GM10248 (cell line): Measurements from ENCODE around the gene SGSH.

ENCODE experiments used
- CTCF ChIA-PET: fragments of 300-600 bp; sonication (Branson Sonifier 250); formaldehyde crosslinking; extraction: SDS; loops from one replicate; lab custom pipeline; 2021; ENCODE audit warnings: antibody characterized with exemption; lab: Yijun Ruan, JAX
- POLR2A ChIA-PET: fragments of 350-650 bp; sonication (Branson Sonifier 250); formaldehyde crosslinking; extraction: SDS; loops from one replicate; lab custom pipeline; 2020; ENCODE audit warnings: antibody characterized with exemption; lab: Yijun Ruan, JAX
- DNase-seq: peaks from one replicate; pipeline ENCODE4 v3.0.0; 2012; ENCODE audit errors: extremely low spot score
- TF ChIP-seq, protein P1 (sequence below): IDR thresholded peaks from 2 replicates; pipeline ENCODE4 v1.5.1; 2012; ENCODE audit warnings: mild to moderate bottlenecking, low read depth; ENCODE audit errors: extremely low read depth, missing control alignments, control extremely low read depth

SGSH gene

DNA sequence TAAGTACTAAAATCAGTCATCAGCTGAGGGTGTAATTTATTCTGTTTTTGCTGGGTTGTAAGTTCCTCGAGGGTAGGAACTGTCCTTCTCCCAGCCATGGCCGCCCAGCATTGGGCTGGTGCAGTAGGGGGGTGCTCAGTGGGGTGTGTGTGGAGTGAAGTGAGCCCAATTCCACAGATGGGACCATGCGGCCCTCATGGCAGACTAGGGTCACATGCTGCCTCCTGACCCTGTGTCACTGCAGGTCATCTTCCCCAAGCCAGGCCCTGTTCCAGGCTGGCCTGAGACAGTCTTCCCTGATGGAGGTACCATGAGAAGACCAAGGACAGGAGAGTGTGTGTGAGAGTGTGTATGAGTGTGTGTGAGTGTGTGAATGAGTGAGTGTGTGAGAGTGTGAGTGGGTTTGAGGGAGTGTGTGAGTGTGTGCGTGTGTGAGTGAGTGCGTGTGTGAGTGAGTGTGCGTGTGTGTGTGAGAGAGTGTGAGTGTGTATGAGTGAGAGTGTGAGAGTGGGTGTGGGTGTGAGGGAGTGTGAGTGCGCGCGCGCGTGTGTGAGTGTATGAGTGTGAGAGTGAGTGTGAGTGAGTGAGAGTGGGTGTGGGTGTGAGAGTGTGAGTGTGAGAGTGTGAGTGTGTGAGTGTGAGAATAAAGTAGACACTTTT is 3.8 kb upstream of the SGSH start:
- TF ChIP-seq, protein P1, sequence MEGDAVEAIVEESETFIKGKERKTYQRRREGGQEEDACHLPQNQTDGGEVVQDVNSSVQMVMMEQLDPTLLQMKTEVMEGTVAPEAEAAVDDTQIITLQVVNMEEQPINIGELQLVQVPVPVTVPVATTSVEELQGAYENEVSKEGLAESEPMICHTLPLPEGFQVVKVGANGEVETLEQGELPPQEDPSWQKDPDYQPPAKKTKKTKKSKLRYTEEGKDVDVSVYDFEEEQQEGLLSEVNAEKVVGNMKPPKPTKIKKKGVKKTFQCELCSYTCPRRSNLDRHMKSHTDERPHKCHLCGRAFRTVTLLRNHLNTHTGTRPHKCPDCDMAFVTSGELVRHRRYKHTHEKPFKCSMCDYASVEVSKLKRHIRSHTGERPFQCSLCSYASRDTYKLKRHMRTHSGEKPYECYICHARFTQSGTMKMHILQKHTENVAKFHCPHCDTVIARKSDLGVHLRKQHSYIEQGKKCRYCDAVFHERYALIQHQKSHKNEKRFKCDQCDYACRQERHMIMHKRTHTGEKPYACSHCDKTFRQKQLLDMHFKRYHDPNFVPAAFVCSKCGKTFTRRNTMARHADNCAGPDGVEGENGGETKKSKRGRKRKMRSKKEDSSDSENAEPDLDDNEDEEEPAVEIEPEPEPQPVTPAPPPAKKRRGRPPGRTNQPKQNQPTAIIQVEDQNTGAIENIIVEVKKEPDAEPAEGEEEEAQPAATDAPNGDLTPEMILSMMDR, result no peak
- CTCF ChIA-PET, result no interaction called here
- no peak for DNase-seq
- POLR2A ChIA-PET, result no interaction called here

DNA sequence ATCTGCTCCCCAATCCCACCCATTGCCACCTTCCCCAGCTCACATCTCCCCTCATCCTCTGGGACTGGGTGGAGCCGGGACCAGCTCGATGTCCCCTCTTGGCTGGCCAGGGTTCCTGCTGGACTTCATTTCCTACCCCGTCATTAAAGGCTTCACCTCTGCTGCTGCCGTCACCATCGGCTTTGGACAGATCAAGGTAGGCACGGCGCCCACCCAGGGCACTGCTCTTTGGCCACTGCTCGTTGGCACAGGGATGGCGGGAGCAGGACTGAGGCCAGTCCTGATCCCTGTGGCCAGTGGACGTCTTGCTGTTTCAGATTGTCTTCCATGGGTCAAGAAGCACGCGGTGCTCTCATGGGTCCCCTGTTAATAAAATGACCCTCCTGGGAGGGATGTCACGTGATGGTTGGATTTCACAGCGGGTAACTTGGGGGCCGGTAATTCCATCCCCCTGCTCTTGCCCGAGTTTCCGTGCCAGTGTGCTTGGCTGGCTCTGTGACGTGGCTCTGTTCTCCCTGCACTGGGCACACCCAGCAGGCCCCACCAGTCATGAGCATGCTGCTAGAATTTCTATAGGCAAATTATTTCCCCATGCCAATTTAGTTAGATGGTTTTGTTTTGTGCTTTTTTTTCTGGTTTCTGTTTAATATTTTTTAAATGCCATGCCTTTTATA is 3.1 kb upstream of the SGSH start:
- ChIA-PET POLR2A (no interaction called here), CTCF (interaction anchor here (0.6 kb wide), 1 partner anchor 15 kb away, joined by 3 read pairs; no protein-coding TSS in a partner anchor)
- TF ChIP-seq, protein P1, result no peak
- DNase-seq, result no peak

DNA sequence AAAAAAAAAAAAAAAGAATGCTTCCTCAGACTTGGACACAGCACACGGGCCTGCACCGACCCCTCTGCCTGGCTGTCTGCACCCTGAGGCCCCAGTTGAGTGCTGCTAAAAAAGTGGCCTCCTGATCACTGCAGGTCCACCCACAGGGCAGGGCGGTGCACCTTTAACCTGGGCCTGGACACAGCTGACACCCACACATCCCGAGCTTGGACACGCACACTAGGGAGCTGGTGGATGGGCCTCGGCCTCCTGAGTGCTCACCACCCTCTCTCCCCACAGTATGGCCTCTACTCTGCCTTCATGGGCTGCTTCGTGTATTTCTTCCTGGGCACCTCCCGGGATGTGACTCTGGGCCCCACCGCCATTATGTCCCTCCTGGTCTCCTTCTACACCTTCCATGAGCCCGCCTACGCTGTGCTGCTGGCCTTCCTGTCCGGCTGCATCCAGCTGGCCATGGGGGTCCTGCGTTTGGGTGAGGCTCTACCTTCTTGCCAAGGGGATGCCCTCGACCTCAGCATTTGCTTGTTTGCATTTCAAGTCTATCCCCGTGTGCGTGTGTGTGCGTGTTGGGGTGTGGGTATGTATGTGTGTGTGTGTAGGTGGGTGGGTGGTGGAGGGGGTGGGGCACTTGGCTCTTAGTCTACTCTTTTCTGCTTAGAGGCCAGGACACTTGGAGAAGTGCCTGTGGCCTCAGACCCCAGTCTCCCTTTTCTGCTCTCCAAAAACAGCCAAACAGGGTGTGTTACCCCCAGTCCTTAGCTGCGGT is 2.4 kb upstream of the SGSH start:
- TF ChIP-seq, protein P1, result no peak
- ChIA-PET CTCF (interaction anchor here (0.6 kb wide), 1 partner anchor 14 kb away, joined by 3 read pairs; no protein-coding TSS in a partner anchor), POLR2A (interaction anchor here (0.7 kb wide), 1 partner anchor 22 kb away, joined by 4 read pairs; no protein-coding TSS in a partner anchor)
- DNase-seq, result no peak

DNA sequence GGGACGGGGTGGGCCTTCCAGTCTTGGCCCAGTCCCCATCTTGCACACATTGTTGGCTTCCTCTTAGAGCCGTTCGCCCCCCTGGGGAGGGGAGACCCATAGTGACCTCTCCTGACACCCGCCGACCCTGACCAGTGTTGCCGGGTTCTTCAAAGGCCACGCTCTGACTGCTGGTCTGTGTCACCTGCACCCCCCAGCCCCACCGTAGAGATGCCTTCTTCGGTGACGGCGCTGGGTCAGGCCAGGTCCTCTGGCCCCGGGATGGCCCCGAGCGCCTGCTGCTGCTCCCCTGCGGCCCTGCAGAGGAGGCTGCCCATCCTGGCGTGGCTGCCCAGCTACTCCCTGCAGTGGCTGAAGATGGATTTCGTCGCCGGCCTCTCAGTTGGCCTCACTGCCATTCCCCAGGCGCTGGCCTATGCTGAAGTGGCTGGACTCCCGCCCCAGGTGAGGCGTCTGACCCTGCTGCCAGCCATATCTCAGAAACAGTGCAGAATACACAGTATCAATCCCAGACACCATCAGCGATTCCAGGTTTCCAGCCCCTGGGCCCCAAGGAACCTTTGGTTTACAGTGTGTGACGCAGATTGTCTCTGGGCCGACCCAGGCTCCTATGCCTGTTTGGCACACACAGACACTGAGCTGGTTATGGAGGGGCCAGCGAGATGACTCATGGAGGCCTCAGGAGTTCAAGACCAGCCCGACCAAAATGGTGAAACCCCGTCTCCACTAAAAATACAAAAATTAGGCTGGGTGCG is 1.4 kb upstream of the SGSH start:
- no peak for DNase-seq
- ChIA-PET CTCF (no interaction called here), POLR2A (interaction anchor here (0.7 kb wide), 1 partner anchor 23 kb away, joined by 4 read pairs; no protein-coding TSS in a partner anchor)
- TF ChIP-seq, protein P1, result no peak

DNA sequence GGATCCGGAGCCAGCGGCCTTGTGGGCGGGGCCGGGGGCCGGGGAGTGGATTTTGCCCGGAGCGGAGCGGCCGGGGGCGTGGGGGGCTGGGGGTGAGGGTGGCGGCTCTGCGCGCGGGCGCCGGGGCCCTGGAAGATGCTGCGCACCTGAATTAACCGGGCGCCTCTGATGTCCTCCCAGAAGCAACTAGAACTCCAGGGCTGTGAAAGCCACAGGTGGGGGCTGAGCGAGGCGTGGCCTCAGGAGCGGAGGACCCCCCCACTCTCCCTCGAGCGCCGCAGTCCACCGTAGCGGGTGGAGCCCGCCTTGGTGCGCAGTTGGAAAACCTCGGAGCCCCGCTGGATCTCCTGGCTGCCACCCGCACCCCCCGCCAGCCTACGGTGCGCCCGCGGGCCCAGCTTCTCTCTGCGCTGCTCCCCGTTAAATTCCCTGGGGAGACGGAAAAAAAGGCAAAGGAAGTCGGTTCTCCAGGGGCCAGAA is 643 bp upstream of the SGSH start:
- POLR2A ChIA-PET, result no interaction called here
- DNase-seq, result no peak
- CTCF ChIA-PET, result no interaction called here
- TF ChIP-seq, protein P1, result no peak

DNA sequence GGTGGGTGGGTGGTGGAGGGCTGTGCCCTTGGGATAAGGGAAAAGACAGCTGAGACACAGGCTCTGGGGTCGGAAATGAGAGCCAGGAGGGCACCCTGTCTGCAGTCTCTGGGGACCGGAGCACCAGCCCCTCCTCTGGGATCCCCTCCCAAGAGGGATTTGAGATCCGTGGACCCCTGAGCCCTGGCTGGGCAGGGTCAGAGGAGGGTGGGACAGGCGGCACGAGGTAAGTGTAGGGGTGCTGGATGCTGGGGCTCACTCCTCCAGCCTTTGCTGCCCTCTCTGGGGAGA is 425 bp downstream of the SGSH start:
- ChIA-PET CTCF (no interaction called here), POLR2A (interaction anchor here (0.7 kb wide), 1 partner anchor 10 kb away, joined by 3 read pairs; no protein-coding TSS in a partner anchor)

More for the DNA sequence above, 425 bp downstream of the SGSH start:
- TF ChIP-seq, protein P1, result no peak
- DNase-seq, result no peak
